Thyroid gland (tissue), 4 donors: ENCODE data around the gene PKNOX2.

Source experiments
- CTCF ChIP-seq, 6 experiments: fragments of 200-600 bp in 3 of 6; fragments of 450-650 bp in 3 of 6; sonication (generic) in 3 of 6; IDR thresholded peaks; one replicate each; pipeline ENCODE4 v1.5.1; 2016 to 2019; ENCODE audit warnings: antibody characterized with exemption in 6 of 6, mild to moderate bottlenecking in 2 of 6, inconsistent platforms in 1 of 6, moderate library complexity in 1 of 6
- POLR2A ChIP-seq, 2 donors: fragments of 450-650 bp; IDR thresholded peaks; one replicate each; pipeline ENCODE4 v1.6.1; 2017; ENCODE audit warnings: antibody characterized with exemption in 2 of 2, mild to moderate bottlenecking in 2 of 2, moderate library complexity in 1 of 2

GRCh38 chr11:125140233-125140632, 24.3 kb upstream of the PKNOX2 start:
- TF ChIP-seq CTCF (IDR thresholded peaks at IDR 0.05) = no peak
- TF ChIP-seq POLR2A (IDR thresholded peaks at IDR 0.05) = no peak
